Left cardiac atrium (tissue), 4 donors: ENCODE results near the gene EML1. TPM values are rescaled to one million over a fixed set of nuclear protein-coding genes. Genes with fewer than 3 reads are reported as not detected.

Source experiments
- ATAC-seq, 2 donors: fragments of 200-7000 bp; cut with Tn5 transposase; one replicate each; pipeline ENCODE4 v1.9.1; 2020; ENCODE audit warnings: mild to moderate bottlenecking in 2 of 2, moderate library complexity in 2 of 2
- DNase-seq: peaks from one replicate; pipeline ENCODE4 v3.0.0-alpha.2; 2020
- intact Hi-C, 2 donors: fragments of 100-400 bp; cut with DNase I; formaldehyde crosslinking; loops; one replicate each; pipeline versions ENCODE4 v1.14.1 to v1.15.1; 2022 to 2023
- total RNA-seq, 2 donors: library from RNA; stranded (reverse); fragmentation: NEBNext Ultra II Directional; extraction: Animal tissue kit (Norgen Biotek cat#: 25700); gene quantifications; one replicate each; pipeline ENCODE4 v1.2.1, GENCODE V29; 2021
- donor health status: DM: no; HTN: yes; CAD: no.
- donor health status: DM: no; HTN: yes; CAD: no; lungs with severe emphysema.
- donor health status: DM: yes; HTN: yes; CAD: no.
- donor health status: Dilated cardiomyopathy.

EML1 gene
- total RNA-seq, 2 donors from 2014 or later, result 23.7 to 24.6 TPM

GRCh38 chr14:99983251-99984015 is 190.2 kb downstream of the EML1 start:
- DNase-seq (no peak), ATAC-seq (no peak)
- intact Hi-C loops, result loop anchor here (2.0 to 10.0 kb wide), 5 partner anchors 44 to 401 kb away; no protein-coding TSS in a partner anchor

DNA sequence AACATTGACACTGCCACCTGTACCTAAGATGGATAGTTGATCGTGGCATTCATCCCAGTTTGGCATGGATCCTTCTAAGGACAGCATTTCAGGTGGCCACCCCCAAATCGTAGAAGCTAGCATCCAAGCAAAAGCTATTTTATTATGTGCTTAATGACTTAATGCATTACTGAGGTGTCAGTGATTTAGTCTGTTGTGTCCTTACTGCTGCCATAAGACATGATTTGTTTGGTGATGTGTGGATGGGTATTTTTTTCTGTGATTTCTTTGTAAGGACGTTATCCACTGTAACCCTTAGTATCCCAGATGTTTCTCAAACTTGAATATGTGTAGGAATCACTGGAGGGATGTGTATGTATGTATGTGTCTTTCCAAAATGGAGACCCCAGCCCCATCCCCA is 190.8 kb downstream of the EML1 start:
- intact Hi-C loops, result loop anchor here (5.0 to 10.0 kb wide), 4 partner anchors 43 to 401 kb away; no protein-coding TSS in a partner anchor
- ATAC-seq, result no peak

GRCh38 chr14:99986396-99986795 is 193.2 kb downstream of the EML1 start:
- ATAC-seq (no peak), DNase-seq (no peak)
- intact Hi-C loops, result loop anchor here in 1 of 2 donors (10.0 kb wide), 1 partner anchor 398 kb away; no protein-coding TSS in a partner anchor

More for the DNA sequence above, 190.8 kb downstream of the EML1 start:
- no peak for DNase-seq

DNA sequence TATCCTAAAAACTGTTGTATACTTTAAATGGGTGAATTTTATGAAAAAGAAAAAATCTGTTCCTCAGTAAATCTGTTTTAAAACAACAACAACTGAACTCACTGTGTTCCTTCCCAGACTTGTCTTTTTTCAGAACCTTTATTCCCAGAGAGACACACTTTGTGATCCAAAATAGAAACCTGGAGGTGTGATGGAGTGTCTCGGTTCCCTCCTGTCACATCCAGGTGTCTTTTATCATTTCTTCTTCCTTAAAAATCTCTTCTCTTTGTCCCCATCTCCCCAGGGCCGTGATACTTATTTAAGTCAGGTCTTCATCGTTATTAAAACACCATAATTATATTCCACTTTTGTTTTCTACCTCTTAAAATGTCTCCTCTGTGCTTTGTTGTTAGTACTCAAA is 195.8 kb downstream of the EML1 start:
- DNase-seq (no peak), ATAC-seq (no peak)
- intact Hi-C loops, result loop anchor here in 1 of 2 donors (10.0 kb wide), 1 partner anchor 396 kb away; no protein-coding TSS in a partner anchor

DNA sequence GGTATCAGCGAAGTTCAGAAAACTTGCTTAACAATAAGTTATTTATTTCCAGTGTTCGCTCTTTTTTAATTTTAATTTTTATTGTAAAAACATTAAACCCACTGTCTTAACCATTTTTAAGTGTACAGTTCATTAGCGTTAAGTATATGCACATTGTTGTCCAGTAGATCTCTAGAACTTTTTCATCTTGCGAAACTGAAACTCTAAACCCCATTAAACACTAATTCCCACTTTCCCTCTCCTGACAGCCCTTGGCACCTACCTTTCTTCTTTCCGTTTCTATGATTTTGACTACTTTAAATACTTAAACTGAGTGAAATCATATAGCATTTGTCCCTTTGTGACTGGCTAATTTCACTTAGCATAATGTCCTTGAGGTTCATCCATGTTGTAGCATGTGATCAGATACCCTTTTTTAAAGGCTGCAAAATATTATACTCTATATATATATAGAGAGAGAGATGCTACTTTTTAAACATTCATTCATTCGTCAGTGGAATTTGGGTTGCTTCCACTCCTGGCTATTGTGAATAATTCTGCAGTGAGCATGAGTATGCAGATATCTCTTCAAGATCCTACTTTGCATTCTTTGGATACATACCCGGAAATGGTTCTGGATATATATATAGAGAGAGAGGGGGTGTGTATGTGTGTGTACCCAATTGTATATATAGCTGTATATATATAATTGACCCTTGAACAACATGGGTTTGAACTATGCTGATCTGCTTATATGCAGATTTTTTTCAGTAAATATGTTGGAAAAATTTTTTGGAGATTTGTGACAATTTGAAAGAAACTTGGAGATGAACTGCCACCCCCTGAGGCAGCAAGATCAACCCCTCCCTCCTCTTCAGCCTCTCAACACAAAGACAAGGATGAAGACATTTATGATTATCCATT is 197.3 kb downstream of the EML1 start:
- no peak for ATAC-seq
- intact Hi-C loops, result no loop called here

GRCh38 chr14:99991331-99991730 is 198.1 kb downstream of the EML1 start:
- ATAC-seq, result no peak
- DNase-seq, result no peak
- intact Hi-C loops, result no loop called here

More for the DNA sequence above, 197.3 kb downstream of the EML1 start:
- DNase-seq, result no peak

Other genes starting within 250 kb of the EML1 start
- 10 to 100 TPM; 21.4 to 24.7 TPM for gene CCDC85C, start 189.2 kb upstream of the EML1 start, total RNA-seq
- 1 to 10 TPM; 2.1 to 2.6 TPM for gene HHIPL1, start 148.3 kb upstream of the EML1 start, total RNA-seq
- 1 to 10 TPM; 4.1 to 4.7 TPM for gene CYP46A1, start 109.1 kb upstream of the EML1 start, total RNA-seq